T-helper 1 cell (primary cell): ENCODE results near the gene MAPK9.
"Not testable (repeated sequence)": the region's sequence is repeated elsewhere in the genome, so short reads cannot be mapped to it uniquely, and the experiment has no call there.

ENCODE experiments used
- DNase-seq, 5 donors: peaks; one replicate each; pipeline ENCODE4 v3.0.0-alpha.2; 2012 to 2020

Gene MAPK9

DNA sequence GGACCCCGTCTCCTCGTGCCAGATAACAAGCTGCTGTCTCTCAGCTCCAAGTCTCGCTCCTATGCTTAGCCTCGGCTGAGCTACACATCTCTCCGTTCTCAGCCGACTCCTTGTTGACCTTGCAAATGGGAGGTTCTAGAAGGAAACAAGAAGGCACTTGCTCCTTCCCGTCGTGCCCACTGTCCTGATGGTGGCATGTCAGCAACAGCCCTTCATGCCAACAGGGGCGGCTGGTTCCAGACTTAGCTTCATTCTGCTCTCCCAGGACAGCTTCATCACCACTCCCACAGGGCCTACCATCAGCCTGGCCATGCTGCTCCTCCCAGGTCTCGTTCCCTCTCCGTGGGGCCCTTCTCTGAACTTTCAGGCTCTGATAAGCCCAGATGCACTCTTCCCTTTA, 69.8 kb downstream of the MAPK9 start:
- no peak for DNase-seq

DNA sequence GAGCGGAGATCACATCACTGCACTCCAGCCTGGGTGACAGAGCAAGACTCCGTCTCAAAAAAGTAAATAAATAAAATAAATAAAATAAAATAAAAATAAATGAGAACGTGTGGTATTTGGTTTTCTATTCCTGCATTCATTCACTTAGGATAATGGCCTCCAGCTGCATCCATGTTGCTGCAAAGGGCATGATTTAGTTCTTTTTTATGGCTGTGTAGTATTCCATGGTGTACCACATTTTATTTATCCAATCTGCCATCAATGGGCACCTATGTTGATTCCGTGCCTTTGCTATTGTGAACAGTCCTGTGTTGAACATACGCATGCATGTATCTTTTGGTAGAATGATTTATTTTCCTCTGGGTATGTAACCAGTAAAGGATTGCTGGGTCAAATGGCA, 74.1 kb downstream of the MAPK9 start:
- no peak for DNase-seq

DNA sequence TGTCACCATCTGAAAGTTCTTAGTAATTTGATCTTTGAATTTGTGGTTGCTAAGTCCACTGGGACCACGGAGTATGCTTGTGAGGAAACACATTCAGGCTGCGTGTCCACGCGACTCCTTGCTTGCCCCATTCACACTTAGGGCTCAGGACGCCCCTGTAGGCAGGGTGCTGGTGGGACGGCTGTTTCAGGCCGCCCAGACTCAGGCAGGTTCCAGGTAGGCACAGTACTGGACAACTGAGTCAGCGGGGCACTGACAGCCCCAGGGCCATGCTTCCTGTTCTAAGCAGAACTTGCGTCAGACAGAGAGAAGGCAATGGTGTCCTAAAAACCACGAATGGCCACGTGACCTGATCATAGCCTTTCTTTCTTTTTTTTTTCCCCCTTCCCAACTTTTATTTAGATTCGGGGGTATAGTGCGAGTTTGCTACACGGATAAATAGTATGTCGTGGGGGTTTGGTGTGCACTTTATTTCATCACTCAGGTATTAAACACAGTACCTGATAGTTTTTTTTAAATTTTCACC, 75.2 kb downstream of the MAPK9 start:
- DNase-seq = no peak

DNA sequence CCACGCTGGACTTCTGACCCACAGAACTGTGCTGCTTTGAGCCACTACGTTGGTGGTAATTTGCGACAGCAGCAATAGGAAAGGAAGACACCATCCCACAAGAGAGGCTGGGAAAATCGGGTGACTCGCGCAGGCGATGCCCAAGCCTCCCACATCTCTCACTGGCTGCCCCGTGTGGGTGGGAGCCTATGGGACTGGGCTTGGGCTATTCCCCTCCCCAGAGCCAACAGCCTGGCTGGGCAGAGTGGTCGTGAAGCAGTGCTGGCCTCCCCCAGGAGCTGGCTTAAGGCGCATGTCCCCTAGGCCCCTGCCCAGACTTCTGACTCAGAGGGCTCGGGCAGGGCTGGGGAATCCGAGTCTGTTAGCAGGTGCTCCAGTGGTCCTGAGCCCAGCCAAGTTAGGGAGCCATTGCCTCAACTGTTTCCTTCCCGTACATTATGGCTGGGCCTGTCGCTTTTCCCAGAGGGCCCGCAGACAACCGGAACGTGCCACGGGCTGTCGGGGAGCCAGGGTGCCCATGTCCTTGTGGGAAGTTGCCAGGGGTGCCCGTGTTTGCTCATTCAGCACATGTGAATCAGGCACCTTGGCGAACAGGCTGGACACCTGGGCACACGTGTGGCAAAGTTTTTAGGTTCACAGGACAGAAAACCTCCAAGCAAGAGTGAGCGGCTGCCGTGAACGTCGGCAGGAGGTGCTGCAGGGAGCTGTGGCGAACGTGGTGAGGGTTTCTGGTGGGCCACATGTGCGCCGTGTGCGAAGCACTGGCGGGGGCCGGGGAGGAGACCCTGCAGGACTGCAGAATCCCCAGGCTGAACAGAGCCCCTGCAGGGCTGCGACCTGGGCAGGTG, 75.9 kb downstream of the MAPK9 start:
- no peak for DNase-seq

DNA sequence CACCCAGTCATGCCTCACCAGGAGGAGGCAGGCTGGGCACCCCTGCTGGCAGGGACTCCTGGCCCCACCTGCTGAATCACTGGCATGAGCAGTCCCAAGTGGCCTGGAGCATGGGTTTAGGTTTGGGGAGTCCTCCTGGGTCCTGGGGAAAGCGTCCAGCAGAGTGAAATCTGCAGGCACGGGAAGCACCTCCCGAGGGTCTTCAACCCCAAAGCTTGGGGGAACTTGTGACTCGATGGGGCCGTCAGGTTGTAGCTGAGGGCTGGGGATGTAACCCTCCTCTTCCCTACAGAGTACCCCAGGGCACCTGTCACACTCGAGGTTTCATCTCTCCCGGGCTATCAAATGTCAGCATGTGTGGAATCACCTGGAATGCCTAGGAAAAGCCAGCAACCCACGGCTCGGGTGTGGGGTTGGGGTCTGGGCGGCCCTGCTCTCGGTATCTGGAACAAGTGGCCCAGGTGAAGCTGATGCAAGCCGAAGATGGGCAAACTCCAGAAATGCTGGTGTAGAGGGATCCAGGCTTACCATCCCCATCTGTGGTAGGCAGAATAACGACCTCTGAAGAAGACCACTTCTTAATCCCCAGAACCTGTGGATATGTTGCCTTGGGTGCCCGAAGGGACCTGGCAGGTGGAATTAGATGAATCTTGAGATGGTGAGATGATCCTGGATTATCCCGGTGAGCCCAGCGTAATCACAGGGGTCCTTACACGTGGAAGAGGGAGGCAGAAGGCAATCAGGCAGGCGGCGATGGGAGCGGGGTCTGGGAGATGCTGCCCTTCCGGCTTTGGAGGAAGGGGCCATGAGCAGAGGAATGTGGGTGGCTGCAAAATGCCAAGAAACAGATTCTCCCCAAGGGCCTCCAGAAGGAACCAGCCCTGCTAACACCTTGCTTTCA, 76.8 kb downstream of the MAPK9 start:
- no peak for DNase-seq

DNA sequence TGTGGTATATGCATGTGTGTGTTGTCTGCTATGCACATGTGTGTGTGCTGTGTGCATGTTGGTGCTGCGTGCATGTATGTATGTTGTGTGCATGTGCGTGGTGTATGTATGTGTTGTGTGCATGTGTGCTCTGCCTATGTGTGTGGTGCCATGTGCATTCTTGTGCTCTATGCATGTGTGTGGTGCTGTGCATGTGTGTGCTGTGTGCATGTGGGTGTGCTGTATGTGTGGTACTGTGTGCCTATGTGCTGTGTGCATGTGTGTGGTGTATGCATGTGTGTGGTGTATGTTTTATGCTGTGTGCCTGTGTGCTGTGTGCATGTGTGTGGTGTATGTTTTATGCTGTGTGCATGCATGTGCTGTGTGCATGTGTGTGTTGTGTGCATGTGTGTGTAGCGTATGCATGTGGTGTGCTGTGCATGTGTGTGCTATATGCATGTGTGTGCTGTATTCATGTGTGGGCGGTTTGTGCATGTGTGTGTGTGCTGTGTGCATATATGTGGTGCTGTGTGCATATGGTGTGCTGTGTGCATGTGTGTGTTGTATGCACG, 78.2 kb downstream of the MAPK9 start:
- DNase-seq = no peak

DNA sequence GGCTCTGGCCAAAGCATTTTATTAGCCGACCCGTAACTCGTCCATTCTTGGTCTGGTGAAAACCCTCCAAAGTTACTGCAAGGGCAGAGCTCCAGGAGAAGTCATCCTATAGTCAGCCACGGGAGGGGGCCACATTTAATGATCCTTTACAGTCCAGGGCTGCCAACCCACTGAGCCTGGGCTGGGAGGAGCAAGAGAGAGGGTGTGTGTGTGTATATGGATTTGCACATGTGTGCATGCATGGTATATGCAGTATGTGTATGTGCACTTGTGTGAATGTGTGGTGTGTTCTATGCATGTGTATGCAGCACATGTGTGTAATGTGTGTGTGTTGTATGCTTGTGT, 78.7 kb downstream of the MAPK9 start:
- DNase-seq = no peak

DNA sequence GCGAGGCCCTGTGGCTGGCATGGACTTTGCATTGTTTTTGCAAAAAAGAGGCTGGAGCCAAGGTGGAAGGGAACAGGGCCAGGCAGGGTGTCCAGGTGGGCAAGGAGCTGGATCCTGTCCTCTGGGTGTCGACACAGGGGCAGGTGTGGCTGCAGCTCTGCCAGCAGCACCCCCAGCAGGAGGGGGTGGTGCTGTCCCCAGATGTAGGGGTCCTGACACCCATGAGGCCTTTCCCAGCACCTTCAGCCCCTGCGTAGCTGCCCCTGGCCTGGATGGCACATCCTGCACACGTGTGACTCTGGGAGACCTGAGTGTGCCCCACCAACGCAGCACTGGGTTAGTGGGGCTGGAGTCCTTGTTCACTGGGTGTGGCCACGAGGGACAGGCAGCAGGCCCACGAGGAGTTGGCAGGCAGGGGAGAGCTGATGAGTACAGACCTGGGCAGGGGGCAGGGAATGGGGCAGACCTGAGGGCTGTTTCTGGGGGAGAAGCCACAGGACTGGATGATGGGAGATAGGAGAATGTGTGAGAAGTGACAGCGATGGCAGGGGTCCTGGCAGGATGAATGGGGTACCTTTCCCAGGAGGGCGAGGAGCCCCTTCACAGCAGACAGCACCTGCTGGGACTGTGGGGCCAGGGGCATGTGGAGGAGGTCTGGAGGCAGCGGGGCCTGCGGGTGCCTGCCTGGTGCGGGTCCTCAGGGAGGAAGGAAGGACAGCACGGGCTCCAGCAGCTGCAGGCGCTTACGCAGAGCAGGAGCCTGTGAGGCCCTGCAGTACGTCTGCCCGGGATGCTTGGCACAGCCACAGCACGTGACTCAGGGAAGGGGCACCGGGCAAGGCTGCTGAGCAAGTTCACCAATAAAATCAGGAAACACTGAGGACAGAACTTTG, 79.3 kb downstream of the MAPK9 start:
- DNase-seq = no peak

DNA sequence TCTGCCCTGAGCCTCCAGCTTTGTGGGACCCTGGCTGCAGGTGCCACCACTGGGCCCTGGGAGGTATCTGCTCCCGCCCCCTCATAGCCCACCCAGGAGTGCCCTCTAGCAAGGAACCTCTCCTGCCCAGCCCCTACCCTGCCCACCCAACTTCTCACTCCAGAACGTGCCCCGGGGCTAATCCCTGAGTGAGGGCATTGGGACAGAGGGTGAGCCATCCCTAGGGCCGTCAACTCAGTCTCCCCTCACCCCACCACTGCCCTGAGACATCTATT, 80.2 kb downstream of the MAPK9 start:
- DNase-seq = no peak

DNA sequence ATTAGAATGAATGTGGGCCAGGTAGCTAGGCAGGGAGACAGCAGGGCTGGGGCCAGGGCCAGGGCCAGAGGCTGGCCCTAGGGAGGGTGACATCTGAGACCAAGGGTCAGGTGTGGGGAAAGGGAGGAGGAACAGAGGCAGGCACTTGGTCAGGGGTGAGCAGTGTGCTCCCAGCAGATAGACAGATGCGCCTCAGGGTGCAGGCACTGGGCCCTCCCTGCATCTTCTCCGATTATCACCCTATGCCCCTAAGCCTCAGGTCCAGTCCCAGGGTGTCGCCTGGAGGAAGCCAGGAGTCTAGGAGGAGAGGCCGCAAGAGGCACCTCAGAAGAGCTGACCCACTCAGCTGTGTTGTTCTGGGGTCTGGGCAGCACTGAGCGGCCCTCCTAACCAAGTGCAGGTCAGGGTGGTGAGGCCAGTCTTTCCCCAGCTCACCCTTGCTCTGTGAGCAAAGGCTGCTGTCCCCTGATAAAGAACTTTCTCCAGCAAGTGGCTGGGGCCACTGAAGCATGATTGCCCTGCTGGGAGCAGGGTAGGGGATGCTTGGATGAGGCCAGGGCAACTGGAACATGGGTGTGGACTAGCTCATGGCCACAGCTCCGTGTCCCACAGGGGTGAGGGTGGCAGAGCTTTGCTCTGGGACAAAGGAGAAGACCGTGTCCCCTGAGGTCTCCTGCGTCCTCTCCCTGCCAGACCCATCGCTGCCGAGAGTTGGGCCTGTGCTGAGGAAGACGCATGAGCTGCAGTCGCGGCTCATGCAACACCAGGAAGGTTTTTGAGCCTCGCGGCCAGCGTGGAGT, 80.7 kb downstream of the MAPK9 start:
- no peak for DNase-seq

DNA sequence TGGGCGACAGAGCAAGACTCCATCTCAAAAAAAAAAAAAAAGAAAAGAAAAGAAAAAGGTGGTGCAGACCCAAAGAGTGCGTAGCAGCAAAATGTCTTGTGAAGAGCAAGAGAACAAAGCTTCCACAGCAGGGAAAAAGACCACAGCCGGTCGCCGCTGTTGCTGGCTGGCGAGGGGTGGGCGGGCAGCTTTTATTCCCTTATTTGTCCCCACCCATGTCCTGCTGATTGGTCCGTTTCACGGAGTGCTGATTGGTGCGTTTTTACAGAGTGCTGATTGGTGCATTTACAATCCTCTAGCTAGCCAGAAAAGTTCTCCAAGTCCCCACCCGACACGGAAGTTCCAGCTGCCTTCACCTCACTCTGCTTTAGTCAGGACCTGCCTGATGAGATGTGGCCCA, 81.8 kb downstream of the MAPK9 start:
- not testable (repeated sequence) for DNase-seq

DNA sequence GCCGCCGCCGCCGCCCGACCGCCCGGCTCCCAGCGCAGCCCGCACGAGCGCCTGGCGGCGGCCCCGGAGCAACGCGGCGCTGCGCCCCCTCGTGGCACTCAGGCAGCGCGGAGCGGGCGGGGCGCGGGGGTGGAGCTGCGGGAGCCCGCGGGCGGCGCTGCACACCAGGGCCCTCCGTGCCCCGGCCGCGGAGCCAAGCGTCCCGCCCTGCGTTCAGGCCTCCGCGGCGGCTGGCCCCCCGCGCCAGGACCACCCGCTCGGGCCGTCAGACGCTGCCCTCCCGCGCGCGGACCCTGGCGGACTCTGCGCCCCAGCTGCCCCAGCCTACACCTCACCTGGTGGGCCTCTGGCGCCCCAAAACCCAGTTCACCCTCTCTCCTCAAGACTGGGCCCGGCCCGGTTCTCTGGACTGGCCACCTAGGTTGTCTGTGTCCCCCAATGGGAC, 82.7 kb downstream of the MAPK9 start, which contains the start of gene RASGEF1C:
TSS of gene RASGEF1C (minus strand) at position 75 of the 445 bp plus-strand sequence. CDS start 71,159 bp downstream, outside the sequence.
- peak in 3 of 5 donors; percentile 39 to 60 (median 49) for DNase-seq

DNA sequence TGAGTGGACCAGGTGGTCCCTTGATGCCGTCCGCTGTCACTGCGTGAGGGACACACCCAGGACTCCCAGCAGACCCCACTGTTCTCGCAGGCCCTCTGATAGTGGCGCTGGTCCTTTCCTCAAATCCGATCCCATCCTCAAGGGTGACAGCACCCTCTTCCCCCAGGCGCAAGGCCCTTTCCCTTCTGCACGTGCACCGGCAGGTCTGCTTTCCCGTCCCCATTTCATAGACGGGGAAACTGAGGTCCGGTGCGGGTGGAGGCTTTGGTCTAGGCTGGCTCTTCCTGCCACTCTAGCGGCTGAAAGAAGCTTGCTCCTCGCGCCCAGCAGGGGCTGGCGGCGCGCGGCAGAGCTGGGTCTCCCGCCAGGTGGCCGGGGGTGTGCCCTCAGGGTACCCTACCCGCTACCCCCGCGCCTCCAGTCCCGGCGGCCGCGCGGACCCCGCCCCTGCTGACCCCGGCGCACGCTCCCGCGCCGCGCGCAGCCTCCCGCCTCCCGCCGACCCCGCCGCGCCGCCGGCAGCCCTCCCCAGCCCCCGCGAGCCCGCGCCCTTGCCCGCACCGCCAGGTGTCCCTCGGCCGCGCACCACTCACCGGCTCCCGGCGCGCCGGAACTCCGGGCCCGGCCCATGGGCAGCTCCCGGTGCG, 83.3 kb downstream of the MAPK9 start:
- DNase-seq = no peak

DNA sequence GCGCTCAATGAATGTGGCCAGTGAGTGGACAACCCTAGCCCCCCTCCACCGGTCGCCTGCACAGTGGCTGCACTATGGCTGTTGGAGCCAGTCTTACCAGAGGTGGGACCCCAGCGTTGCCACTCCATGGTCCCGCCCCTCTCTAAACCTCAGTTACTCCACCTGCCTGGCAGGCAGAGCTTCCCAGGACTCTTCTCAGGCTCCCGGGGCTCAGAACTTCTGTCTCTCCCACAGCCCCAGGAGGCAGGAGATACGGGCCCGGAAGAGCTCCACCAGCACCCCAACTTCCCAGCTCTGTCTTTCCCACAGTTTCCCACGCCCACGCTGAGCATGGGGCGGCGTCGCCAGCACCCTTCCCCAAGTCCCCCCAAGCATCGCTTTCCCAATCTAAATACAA, 83.8 kb downstream of the MAPK9 start:
- DNase-seq = no peak

DNA sequence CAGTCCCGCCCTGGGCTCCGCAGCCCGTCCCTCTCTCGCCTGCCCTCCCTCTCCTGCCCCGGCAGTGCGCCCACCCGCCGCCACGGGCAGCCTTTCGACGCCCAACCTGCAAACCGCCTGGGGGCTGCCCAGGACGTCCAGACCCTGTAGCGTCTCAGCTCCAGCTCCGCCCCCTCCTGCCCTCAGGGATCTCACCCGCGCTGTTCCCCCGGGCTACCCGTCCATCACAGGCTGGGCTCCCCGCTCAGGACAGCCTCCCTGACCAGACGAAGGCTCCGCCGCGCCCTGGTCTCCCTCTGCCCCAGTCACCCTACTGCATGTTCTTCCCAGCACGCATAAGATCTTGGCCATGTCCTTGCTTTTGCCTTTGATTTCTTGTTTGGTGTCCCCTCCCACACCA, 84.3 kb downstream of the MAPK9 start:
- DNase-seq = no peak

DNA sequence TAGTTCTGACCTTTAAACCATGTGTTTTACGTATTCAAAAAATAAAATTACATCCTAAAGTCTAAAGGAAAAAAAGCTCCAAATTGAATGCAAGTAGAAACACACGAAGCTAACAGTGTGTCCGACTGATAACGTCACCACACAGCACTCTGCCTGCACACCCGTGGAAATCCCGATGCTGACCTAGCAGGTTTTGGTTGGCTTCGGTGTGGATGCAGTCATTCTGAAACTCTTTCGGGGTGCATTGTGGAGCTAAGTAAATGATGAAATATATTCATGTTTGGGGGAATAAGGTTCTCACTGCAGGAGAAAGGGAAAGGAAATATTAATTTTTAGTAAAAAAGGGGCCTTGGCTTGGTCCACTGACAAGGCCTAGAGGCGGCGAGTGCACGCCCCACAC, 84.9 kb downstream of the MAPK9 start:
- DNase-seq = no peak

DNA sequence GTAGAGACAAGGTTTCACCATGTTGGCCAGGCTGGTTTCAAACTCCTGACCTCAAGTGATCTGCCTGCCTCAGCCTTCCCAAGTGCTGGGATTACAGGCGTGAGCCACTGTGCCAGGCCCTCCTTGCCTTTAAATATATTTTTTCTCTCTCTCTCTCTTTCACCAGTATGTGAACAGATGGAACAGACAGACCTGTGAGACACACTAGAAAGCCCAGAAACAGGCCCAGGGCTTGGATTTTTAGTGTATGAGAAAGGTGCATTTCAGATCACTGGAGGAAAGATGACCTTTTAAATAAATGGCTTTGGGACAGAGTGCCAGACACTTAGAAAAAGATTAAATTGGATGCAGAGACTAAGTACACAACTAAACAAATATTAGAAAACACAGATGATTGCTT, 86.0 kb downstream of the MAPK9 start:
- DNase-seq = no peak

DNA sequence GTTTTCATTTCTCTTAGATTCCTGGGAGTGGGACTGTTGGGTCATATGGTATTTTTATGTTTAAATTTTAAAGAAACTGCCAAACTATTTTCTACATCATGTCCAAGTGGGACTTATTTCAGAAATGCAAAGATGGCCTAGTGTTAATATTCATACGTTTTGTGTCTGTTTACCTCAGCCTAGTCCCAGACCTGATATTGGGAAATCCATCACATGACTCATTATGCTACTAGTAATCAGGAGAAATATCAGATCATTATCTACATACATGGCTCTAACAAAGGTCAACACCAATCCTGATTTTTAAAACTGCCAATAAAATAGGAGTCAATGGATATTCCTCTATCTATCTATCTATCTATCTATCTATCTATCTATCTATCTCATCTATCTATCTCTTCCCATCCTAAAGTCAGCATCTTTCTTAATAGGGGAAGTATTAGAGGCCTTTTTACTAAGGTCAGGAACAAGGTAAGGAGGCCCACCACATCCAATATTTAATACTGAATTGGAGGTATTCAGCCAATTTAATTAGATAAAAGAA, 87.5 kb downstream of the MAPK9 start:
- no peak for DNase-seq

DNA sequence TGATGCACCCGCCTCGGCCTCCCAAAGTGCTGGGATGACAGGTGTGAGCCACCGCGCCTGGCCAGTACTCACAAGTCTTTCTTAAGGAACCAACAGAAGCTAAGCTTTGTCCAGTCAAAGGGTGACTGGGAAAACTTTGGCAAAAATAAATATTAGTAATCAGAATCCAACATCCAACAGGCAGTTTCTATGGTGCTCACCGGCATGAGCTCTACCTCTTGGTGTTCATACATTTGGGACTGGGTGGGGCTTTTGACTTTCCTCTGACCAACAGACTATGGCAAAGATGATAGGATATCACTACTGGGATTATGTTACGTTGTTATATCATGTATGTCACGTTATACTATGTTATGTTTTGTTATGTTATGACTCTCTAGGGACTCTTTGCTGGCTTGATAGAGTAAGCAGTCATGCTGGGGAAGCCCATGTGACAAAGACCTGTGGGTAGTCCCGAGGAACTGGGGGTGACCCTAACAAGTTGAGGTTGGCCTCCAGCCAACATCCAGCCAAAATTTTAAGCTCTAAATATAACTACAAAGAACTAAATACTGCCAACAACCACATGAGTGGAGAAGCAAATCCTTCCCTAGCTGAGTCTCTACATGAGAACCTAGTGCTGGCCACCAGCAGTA, 88.8 kb downstream of the MAPK9 start:
- no peak for DNase-seq
